ENCODE measurements around the gene FCGR3A.

FCGR3A gene

DNA sequence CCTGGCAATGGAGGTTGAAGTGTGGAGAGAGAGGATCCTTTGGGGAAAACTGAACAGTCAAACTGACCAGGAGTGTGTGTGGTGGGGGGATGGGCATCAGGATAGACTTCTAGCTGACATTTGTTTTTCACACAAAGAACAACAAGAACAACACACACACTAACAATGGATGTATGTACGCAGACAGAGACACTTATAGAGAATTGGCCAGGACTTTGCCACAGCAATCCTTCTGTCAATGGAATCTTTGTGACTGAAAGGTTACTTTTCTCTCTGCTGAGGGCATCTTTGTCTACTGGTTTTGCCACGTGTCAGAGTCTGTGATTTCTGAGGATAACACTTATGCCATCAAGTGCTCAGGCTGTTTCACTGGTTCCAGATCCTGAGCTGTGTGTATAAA is 56.8 kb downstream of the FCGR3A start:
- no peak for TF ChIP-seq POLR2A (IDR thresholded peaks at IDR 0.05; ENCODE audit: extremely low read depth, insufficient read length)
- no peak for TF ChIP-seq MYC (IDR thresholded peaks at IDR 0.05; ENCODE audit: low read depth, low read length)

More for the DNA sequence above, 56.8 kb downstream of the FCGR3A start:
- no peak for DNase-seq (ENCODE audit: low read depth)
- no peak overlapping the region for H3K4me3 ChIP-seq (ENCODE audit: low read depth, low read length)

Data from NB4 (cell line).